Esophagus muscularis mucosa (tissue), 4 donors: ENCODE data around the gene COL5A1.

Source experiments
- EP300 ChIP-seq: sonication (generic); formaldehyde crosslinking; IDR thresholded peaks from one replicate; pipeline ENCODE4 v1.6.1; 2017; ENCODE audit warnings: antibody characterized with exemption
- POLR2A ChIP-seq: fragments of 450-650 bp; IDR thresholded peaks from one replicate; pipeline ENCODE4 v1.6.1; 2017; ENCODE audit warnings: antibody characterized with exemption, moderate library complexity, mild to moderate bottlenecking, low read depth
- TF ChIP-seq, protein P1 (sequence below), 3 experiments: fragments of 200-600 bp in 2 of 3; fragments of 450-650 bp in 1 of 3; sonication (generic) in 2 of 3; IDR thresholded peaks; one replicate each; pipeline ENCODE4 v1.5.1; 2017 to 2019; ENCODE audit warnings: antibody characterized with exemption in 3 of 3, mild to moderate bottlenecking in 2 of 3, moderate library complexity in 1 of 3

DNA sequence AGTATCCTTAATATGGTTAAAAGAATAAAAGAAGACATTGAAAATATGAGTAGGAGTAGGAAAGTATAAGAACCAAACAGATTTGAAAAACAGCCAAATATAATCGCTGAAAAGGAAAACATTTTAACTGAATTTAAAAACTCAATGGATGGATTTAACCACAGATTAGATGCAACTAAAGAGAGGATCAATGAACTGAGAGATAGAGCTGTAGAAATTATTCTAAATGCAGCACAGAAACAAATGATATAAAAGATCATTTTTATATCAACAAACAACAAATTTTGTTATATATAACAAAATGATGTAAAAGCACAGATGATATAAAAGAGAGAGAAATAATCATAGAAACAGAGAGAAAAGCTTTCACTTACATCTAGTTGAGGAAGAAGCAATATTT, 29.3 kb upstream of the COL5A1 start:
- TF ChIP-seq POLR2A: no peak
- TF ChIP-seq, protein P1, sequence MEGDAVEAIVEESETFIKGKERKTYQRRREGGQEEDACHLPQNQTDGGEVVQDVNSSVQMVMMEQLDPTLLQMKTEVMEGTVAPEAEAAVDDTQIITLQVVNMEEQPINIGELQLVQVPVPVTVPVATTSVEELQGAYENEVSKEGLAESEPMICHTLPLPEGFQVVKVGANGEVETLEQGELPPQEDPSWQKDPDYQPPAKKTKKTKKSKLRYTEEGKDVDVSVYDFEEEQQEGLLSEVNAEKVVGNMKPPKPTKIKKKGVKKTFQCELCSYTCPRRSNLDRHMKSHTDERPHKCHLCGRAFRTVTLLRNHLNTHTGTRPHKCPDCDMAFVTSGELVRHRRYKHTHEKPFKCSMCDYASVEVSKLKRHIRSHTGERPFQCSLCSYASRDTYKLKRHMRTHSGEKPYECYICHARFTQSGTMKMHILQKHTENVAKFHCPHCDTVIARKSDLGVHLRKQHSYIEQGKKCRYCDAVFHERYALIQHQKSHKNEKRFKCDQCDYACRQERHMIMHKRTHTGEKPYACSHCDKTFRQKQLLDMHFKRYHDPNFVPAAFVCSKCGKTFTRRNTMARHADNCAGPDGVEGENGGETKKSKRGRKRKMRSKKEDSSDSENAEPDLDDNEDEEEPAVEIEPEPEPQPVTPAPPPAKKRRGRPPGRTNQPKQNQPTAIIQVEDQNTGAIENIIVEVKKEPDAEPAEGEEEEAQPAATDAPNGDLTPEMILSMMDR (IDR thresholded peaks at IDR 0.05): no peak
- TF ChIP-seq EP300: no peak
